Measurements from ENCODE around the gene ACTMAP. TPM values are rescaled to one million over a fixed set of nuclear protein-coding genes. Genes with fewer than 3 reads are reported as not detected.
"Not testable (repeated sequence)": the region's sequence is repeated elsewhere in the genome, so short reads cannot be mapped to it uniquely, and the experiment has no call there.

The ACTMAP gene
- total and polyA plus RNA-seq, 2 experiments from 2014 or later = 9.6 to 30.4 TPM

GRCh38 chr19:40768869-40769268, 18.6 kb upstream of the ACTMAP start:
- no peak overlapping the region for H3K27ac ChIP-seq
- no peaks in the 10 kb centered on the region for H3K27me3 ChIP-seq

GRCh38 chr19:40766385-40766784, 16.1 kb upstream of the ACTMAP start:
- H3K4me1 ChIP-seq (ENCODE audit: low read depth); H3K27me3 ChIP-seq; H3K27ac ChIP-seq; DNase-seq (ENCODE audit: low read depth in 1 of 2, low spot score in 1 of 2); H3K9me3 ChIP-seq (ENCODE audit: low read depth); H3K4me3 ChIP-seq: not testable (repeated sequence)
- H3K36me3 ChIP-seq = peaks cover 41% of the 10 kb centered on the region

More at GRCh38 chr19:40768869-40769268, 18.6 kb upstream of the ACTMAP start:
- TF ChIP-seq CTCF (IDR thresholded peaks at IDR 0.05; ENCODE audit: low read depth, low read length) = no peak
- Histone ChIP-seq H3K4me1 (ENCODE audit: low read depth) (no peaks in the 10 kb centered on the region), H3K36me3 (peaks cover 19% of the 10 kb centered on the region), H3K4me3 (no peak overlapping the region), H3K9me3 (ENCODE audit: low read depth) (no peaks in the 10 kb centered on the region)
- no peak for DNase-seq (ENCODE audit: low read depth in 1 of 2, low spot score in 1 of 2)

- no peak for DNase-seq (ENCODE audit: low read depth in 1 of 2, low spot score in 1 of 2)
- Histone ChIP-seq H3K9me3 (ENCODE audit: low read depth) (no peaks in the 10 kb centered on the region), H3K27me3 (no peaks in the 10 kb centered on the region)
These were observed 13.7 kb upstream of the ACTMAP start for GRCh38 chr19:40763963-40764362.

GRCh38 chr19:40763526-40763925, 13.2 kb upstream of the ACTMAP start:
- peaks cover 55% of the 10 kb centered on the region for H3K36me3 ChIP-seq

More at GRCh38 chr19:40763963-40764362, 13.7 kb upstream of the ACTMAP start:
- TF ChIP-seq CTCF (IDR thresholded peaks at IDR 0.05; ENCODE audit: low read depth, low read length) = no peak
- no peaks in the 10 kb centered on the region for H3K4me1 ChIP-seq (ENCODE audit: low read depth)
- no peak overlapping the region for H3K4me3 ChIP-seq
- peaks cover 53% of the 10 kb centered on the region for H3K36me3 ChIP-seq
- H3K27ac ChIP-seq = no peak overlapping the region

GRCh38 chr19:40762754-40763470, 12.6 kb upstream of the ACTMAP start:
- Histone ChIP-seq H3K4me3 (no peak overlapping the region), H3K27ac (no peak overlapping the region), H3K9me3 (ENCODE audit: low read depth) (no peaks in the 10 kb centered on the region), H3K4me1 (ENCODE audit: low read depth) (no peaks in the 10 kb centered on the region), H3K27me3 (no peaks in the 10 kb centered on the region), H3K36me3 (peaks cover 60% of the 10 kb centered on the region)
- DNase-seq (ENCODE audit: low read depth in 1 of 2, low spot score in 1 of 2) = no peak
- TF ChIP-seq CTCF (IDR thresholded peaks at IDR 0.05; ENCODE audit: low read depth, low read length) = no peak

More at GRCh38 chr19:40763526-40763925, 13.2 kb upstream of the ACTMAP start:
- Histone ChIP-seq H3K9me3 (ENCODE audit: low read depth) (no peaks in the 10 kb centered on the region), H3K27ac (no peak overlapping the region), H3K4me3 (no peak overlapping the region), H3K27me3 (no peaks in the 10 kb centered on the region), H3K4me1 (ENCODE audit: low read depth) (no peaks in the 10 kb centered on the region)
- DNase-seq (ENCODE audit: low read depth in 1 of 2, low spot score in 1 of 2) = no peak
- TF ChIP-seq CTCF (IDR thresholded peaks at IDR 0.05; ENCODE audit: low read depth, low read length) = no peak

GRCh38 chr19:40759352-40759751, 9.1 kb upstream of the ACTMAP start:
- no peak for DNase-seq (ENCODE audit: low read depth in 1 of 2, low spot score in 1 of 2)
- H3K4me3 ChIP-seq = no peak overlapping the region
- no peak overlapping the region for H3K27ac ChIP-seq
- TF ChIP-seq CTCF (IDR thresholded peaks at IDR 0.05; ENCODE audit: low read depth, low read length) = no peak
- H3K9me3 ChIP-seq (ENCODE audit: low read depth) = no peaks in the 10 kb centered on the region
- H3K27me3 ChIP-seq = no peaks in the 10 kb centered on the region
- H3K36me3 ChIP-seq = peaks cover 53% of the 10 kb centered on the region
- no peaks in the 10 kb centered on the region for H3K4me1 ChIP-seq (ENCODE audit: low read depth)
